GM20000 (cell line): Measurements from ENCODE around the gene HPS5.

ENCODE experiments used
- DNase-seq: peaks from one replicate; pipeline ENCODE4 v3.0.0; 2012; ENCODE audit warnings: low spot score
- CTCF ChIP-seq: IDR thresholded peaks from 2 replicates; pipeline ENCODE4 v1.5.1; 2012; ENCODE audit warnings: mild to moderate bottlenecking, control low read depth; ENCODE audit errors: extremely low read depth, missing control alignments

Gene HPS5

DNA sequence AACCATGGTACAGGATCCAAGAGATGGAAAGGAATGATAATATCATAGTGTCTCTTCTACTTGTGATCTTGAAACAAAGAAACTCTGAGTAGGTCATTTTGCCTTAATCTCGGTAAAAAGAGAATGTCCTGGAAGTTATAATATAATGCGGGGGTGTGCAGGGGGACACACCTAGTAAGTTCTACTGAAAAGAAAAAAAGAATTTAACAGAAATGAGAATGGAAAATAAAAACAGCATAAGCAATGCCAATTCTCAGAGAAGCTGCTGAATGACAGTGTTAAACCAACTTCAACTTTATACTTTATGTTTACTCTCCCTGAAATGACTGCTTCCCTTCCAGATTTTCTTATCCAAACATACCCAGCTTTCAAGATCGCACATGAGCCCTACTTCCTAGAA, 2.0 kb downstream of the HPS5 start:
- DNase-seq: no peak
- no peak for TF ChIP-seq CTCF

DNA sequence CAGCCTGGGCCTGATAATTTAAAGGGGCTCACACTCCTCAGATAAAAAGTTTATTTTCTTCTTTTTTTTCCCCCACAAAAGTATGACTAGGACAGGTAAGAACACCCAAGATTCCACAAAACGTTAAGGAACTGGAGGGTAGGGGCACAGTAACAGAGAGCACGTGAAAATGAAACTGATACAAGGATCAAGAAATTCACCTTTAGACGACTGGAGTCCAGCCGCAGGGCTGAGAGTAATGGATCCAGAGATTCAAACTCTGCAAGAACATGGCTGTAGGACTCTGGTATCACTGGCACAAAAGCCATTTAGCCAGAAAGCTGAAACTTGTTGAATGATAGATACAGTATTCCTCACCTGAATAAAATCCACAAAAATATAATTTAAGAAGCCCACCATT, 4.4 kb downstream of the HPS5 start:
- TF ChIP-seq CTCF: no peak

DNA sequence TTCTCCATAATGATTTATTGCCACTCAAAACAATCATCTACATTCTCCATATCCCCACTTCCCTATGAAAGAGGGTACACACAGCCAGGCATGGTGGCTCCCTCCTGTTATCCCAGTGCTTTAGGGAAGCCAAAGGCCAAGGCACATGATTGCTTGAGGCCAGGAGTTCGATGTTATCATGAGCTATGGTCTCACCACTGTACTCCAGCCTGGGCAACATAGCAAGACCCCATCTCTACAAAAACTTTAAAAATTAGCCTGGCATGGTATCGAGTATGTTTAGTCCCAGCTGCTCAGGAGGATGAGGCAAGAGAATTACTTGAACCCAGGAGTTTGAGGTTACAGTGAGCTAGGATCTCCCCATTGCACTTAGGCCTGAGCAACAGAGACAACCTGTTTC, 6.0 kb downstream of the HPS5 start:
- DNase-seq: no peak
- TF ChIP-seq CTCF: no peak

More for the DNA sequence above, 4.4 kb downstream of the HPS5 start:
- no peak for DNase-seq

- no peak for TF ChIP-seq CTCF
- no peak for DNase-seq
These were observed 7.0 kb downstream of the HPS5 start for GRCh38 chr11:18314784-18315523.

DNA sequence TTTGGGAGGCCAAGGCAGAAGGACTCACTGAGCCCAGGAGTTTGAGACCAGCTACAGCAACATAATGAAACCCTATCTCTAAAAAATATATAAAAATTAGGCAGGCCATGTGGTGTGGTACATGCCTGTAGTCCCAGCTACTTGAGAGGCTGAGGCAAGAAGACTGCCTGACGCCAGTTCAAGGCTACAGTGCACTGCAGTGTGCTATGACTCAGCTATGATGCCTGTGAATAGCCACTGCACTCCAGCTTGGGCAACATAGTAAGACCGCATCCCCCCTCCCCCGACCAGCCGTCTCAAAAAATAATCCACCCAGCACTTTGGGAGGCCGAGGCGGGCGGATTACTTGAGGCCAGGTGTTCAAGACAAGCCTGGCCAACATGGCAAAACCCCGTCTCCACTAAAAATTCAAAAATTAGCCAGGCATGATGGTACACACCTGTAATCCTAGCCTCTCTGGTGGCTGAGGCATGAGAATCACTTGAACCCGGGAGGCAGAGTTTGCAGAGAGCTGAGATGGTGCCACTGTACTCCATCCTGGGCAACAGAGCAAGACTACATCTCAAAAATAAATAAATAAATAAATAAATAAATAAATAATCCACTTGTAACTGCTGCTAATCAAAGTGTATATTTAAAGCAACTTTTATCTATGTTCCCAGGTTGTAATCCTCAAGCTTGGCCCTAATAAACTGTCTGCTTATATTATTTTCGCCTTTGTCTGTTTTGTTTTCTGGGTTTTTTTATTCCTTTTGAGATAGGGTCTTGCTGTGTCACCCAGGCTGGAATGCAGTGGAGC, 7.8 kb downstream of the HPS5 start:
- no peak for TF ChIP-seq CTCF
- no peak for DNase-seq

DNA sequence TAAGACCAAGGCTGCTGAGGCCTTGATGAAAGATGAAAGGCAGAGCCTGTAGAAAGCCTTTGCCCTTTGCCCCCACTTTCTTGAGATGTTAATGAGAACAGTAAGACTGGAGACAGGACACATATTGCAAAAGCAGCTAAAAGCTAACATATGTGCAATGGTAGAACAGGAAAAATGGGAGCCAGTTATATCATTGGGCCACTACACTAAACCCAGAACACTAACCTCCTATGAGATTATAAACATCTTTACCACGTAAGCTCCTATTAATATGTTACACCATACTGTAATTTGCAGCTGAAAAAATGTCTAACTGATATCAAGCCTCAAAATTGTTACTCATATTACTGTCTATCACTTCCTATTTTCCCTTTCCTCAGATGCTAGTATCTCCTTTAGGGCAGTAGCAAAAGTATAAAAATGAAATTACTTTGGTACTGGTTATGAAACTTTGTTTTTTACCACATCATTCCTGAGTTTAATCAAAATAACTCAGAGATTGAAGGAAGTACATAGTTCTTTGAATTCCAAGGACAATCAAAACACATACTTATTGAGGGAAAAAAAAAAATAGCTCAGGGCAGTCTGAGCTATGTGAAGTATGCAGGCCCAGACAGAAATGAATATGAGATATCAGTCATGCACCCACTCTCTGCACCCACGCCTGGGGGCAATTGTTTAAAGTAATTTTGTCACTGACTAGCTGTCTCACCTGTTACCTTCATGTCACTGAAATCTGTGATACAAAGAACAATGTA, 9.1 kb downstream of the HPS5 start:
- TF ChIP-seq CTCF: no peak
- no peak for DNase-seq

DNA sequence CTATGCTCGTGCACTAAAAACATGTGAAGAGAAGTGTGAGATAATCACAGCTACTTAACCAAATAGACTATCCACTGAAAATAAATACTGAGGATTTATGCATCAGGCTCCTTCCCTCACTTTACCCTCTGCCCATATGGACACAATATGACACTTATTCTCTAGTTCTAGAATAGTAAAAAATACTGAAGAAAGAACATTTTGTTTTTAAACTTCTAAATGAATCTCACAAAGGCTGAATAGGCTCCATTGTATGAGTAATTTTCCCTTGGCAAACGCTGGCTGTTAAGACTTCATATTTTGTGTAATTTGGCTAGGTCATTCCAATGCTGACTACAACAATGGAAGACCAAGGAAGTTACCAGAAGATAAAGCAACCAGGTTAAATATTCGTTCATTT, 9.9 kb downstream of the HPS5 start:
- DNase-seq: no peak
- no peak for TF ChIP-seq CTCF
